ENCODE measurements around the gene CACNA1I. TPM values are rescaled to one million over a fixed set of nuclear protein-coding genes. Genes with fewer than 3 reads are reported as not detected.

Gene CACNA1I
- total RNA-seq, 6 experiments from 2014 or later = not detected

- TF ChIP-seq CTCF (IDR thresholded peaks at IDR 0.05) = no peak
- no peaks in the 10 kb centered on the region for H3K9me3 Mint-ChIP-seq
- H3K4me3 Mint-ChIP-seq = no peak overlapping the region
Observed at GRCh38 chr22:39645532-39645931, 75.0 kb downstream of the CACNA1I start.

GRCh38 chr22:39646398-39647063 lies 76.0 kb downstream of the CACNA1I start:
- H3K27ac Mint-ChIP-seq = no peak overlapping the region
- no peak for DNase-seq
- H3K27me3 Mint-ChIP-seq (ENCODE audit: insufficient read depth) = peaks cover 28% of the 10 kb centered on the region
- H3K4me1 Mint-ChIP-seq (ENCODE audit: low read depth) = no peaks in the 10 kb centered on the region
- H3K4me3 Mint-ChIP-seq = no peak overlapping the region
- no peaks in the 10 kb centered on the region for H3K9me3 Mint-ChIP-seq
- TF ChIP-seq CTCF (IDR thresholded peaks at IDR 0.05) = no peak
- no peaks in the 10 kb centered on the region for H3K36me3 Mint-ChIP-seq (ENCODE audit: low read depth)

More at GRCh38 chr22:39645532-39645931, 75.0 kb downstream of the CACNA1I start:
- Mint-ChIP-seq H3K27ac (no peak overlapping the region), H3K27me3 (ENCODE audit: insufficient read depth) (peaks cover 36% of the 10 kb centered on the region), H3K4me1 (ENCODE audit: low read depth) (no peaks in the 10 kb centered on the region), H3K36me3 (ENCODE audit: low read depth) (no peaks in the 10 kb centered on the region)
- no peak for DNase-seq

GRCh38 chr22:39647836-39648629 lies 77.5 kb downstream of the CACNA1I start:
- DNase-seq = no peak
- no peak overlapping the region for H3K4me3 Mint-ChIP-seq
- no peaks in the 10 kb centered on the region for H3K4me1 Mint-ChIP-seq (ENCODE audit: low read depth)
- H3K9me3 Mint-ChIP-seq = no peaks in the 10 kb centered on the region
- no peak overlapping the region for H3K27ac Mint-ChIP-seq
- H3K27me3 Mint-ChIP-seq (ENCODE audit: insufficient read depth) = peaks cover 22% of the 10 kb centered on the region
- H3K36me3 Mint-ChIP-seq (ENCODE audit: low read depth) = no peaks in the 10 kb centered on the region
- no peak for TF ChIP-seq CTCF (IDR thresholded peaks at IDR 0.05)

DNA sequence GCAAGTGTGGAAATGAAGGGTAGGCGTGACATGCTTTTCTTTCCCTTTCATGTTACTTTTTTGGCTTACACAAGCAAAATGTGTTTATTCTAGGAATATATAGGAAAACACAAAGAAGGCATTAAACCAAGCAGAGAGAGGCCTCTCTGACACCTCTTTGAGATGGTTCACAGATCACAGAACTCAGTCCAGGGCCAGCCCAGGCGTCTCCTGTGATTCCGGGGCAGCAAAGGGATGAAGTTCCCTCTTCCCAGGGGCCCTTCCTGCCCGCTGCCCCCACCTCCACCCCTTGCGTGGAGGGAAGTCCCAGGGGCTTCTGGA lies 78.0 kb downstream of the CACNA1I start:
- TF ChIP-seq CTCF (IDR thresholded peaks at IDR 0.05) = no peak
- Mint-ChIP-seq H3K27me3 (ENCODE audit: insufficient read depth) (peaks cover 18% of the 10 kb centered on the region), H3K4me3 (no peak overlapping the region), H3K4me1 (ENCODE audit: low read depth) (no peaks in the 10 kb centered on the region), H3K9me3 (no peaks in the 10 kb centered on the region), H3K36me3 (ENCODE audit: low read depth) (no peaks in the 10 kb centered on the region), H3K27ac (no peak overlapping the region)
- DNase-seq = no peak

GRCh38 chr22:39649500-39650089 lies 79.0 kb downstream of the CACNA1I start:
- no peak for DNase-seq
- no peaks in the 10 kb centered on the region for H3K4me1 Mint-ChIP-seq (ENCODE audit: low read depth)
- H3K27ac Mint-ChIP-seq = no peak overlapping the region
- H3K4me3 Mint-ChIP-seq = no peak overlapping the region
- H3K9me3 Mint-ChIP-seq = no peaks in the 10 kb centered on the region
- H3K27me3 Mint-ChIP-seq (ENCODE audit: insufficient read depth) = peaks cover 15% of the 10 kb centered on the region
- H3K36me3 Mint-ChIP-seq (ENCODE audit: low read depth) = no peaks in the 10 kb centered on the region
- TF ChIP-seq CTCF (IDR thresholded peaks at IDR 0.05) = no peak
